Sigmoid colon (tissue), 7 donors: ENCODE results near the gene HUS1B. TPM values are rescaled to one million over a fixed set of nuclear protein-coding genes. Genes with fewer than 3 reads are reported as not detected.

ENCODE experiments used
- DNase-seq: peaks from one replicate; pipeline ENCODE4 v3.0.0-alpha.2; 2019
- H3K27ac ChIP-seq, 4 donors: fragments of 200-600 bp; sonication (generic); one replicate each; pipeline ENCODE4 v1.5.1; 2016 to 2019; ENCODE audit warnings: mild to moderate bottlenecking in 1 of 4
- H3K27me3 ChIP-seq, 3 donors: fragments of 200-600 bp; sonication (generic); one replicate each; pipeline ENCODE4 v1.5.1; 2019; ENCODE audit warnings: mild to moderate bottlenecking in 1 of 3
- H3K36me3 ChIP-seq, 4 donors: fragments of 200-600 bp; sonication (generic); one replicate each; pipeline ENCODE4 v1.5.1; 2016 to 2019
- H3K4me1 ChIP-seq, 4 donors: fragments of 200-600 bp; sonication (generic); one replicate each; pipeline ENCODE4 v1.5.1; 2017 to 2019
- H3K4me3 ChIP-seq, 4 donors: fragments of 200-600 bp; sonication (generic); one replicate each; pipeline ENCODE4 v1.5.1; 2017 to 2019; ENCODE audit warnings: mild to moderate bottlenecking in 2 of 4, moderate library complexity in 1 of 4
- H3K9me3 ChIP-seq, 4 donors: fragments of 200-600 bp in 3 of 4; sonication (generic) in 3 of 4; one replicate each; pipeline versions ENCODE4 v1.5.1 to v1.6.1; 2013 to 2019
- CTCF ChIP-seq, 4 experiments: fragments of 450-650 bp in 3 of 4; fragments of 200-600 bp in 1 of 4; IDR thresholded peaks; one replicate each; pipeline ENCODE4 v1.5.1; 2016 to 2019; ENCODE audit warnings: antibody characterized with exemption in 4 of 4, mild to moderate bottlenecking in 3 of 4, moderate library complexity in 2 of 4
- EP300 ChIP-seq, 4 donors: sonication (generic); formaldehyde crosslinking; IDR thresholded peaks; one replicate each; pipeline ENCODE4 v1.6.1; 2017; ENCODE audit warnings: antibody characterized with exemption in 4 of 4
- POLR2A ChIP-seq, 2 donors: fragments of 450-650 bp; IDR thresholded peaks; one replicate each; pipeline ENCODE4 v1.6.1; 2016; ENCODE audit warnings: antibody characterized with exemption in 2 of 2, mild to moderate bottlenecking in 2 of 2, moderate library complexity in 2 of 2
- POLR2AphosphoS5 ChIP-seq, 4 donors: sonication (generic); formaldehyde crosslinking; IDR thresholded peaks; one replicate each; pipeline ENCODE4 v1.6.1; 2017; ENCODE audit warnings: antibody characterized with exemption in 4 of 4
- WGBS, 2 donors: extraction: QIAGEN DNeasy Blood & Tissue Kit; methylation state at CpG; one replicate each; pipeline ENCODE4 v1.1.7; 2013; 5-methylcytosine and 5-hydroxymethylcytosine counted together
- intact Hi-C: fragments of 100-400 bp; cut with DNase I; formaldehyde crosslinking; loops from one replicate; pipeline ENCODE4 v1.15.1; 2023
- polyA plus RNA-seq, 3 donors: library from polyadenylated mRNA; stranded (reverse); fragments of 200-250 nt; gene quantifications; one replicate each; pipeline ENCODE4 v1.2.3, GENCODE V29; 2013
- total RNA-seq, 4 donors: library from RNA; depleted of rRNA; stranded (reverse); fragments of >200 nt; gene quantifications; one replicate each; pipeline ENCODE4 v1.1.0, GENCODE V29; 2016
- donor health status: healthy with polysubstance abuse.
- donor health status: Bipolar disorder and iron deficiency.
- donor health status: healthy.

Gene HUS1B
- total and polyA plus RNA-seq, 7 donors: 0.36 to 3.6 (median 0.71) TPM; not detected in 2

GRCh38 chr6:684831-685636 lies 28.1 kb upstream of the HUS1B start:
- Histone ChIP-seq H3K27me3 (no peaks in the 10 kb centered on the region), H3K9me3 (no peaks in the 10 kb centered on the region), H3K4me3 (no peak overlapping the region), H3K27ac (peak overlapping the region in 3 of 4 donors; percentile 74 to 78 (median 75)), H3K36me3 (no peaks in the 10 kb centered on the region), H3K4me1 (peaks cover 0 to 45% (median 32%) of the 10 kb centered on the region in 4 donors)
- DNase-seq: no peak
- TF ChIP-seq EP300 (IDR thresholded peaks at IDR 0.05) (no peak), POLR2AphosphoS5 (IDR thresholded peaks at IDR 0.05) (no peak), CTCF (IDR thresholded peaks at IDR 0.05) (no peak), POLR2A (IDR thresholded peaks at IDR 0.05) (no peak)
- intact Hi-C loops: loop anchor here (5.0 kb wide), 1 partner anchor 32 kb away; no protein-coding TSS in a partner anchor
- 72 to 79% methylated on average over 6 of the region's 6 CpGs for WGBS, 2 donors

- intact Hi-C loops: loop anchor here (5.0 kb wide), 1 partner anchor 33 kb away; no protein-coding TSS in a partner anchor
- WGBS, 2 donors: 64 to 84% methylated on average over 15 of the region's 15 CpGs
These were observed 27.0 kb upstream of the HUS1B start for GRCh38 chr6:683742-684440.

GRCh38 chr6:680666-681340 lies 23.9 kb upstream of the HUS1B start:
- no peaks in the 10 kb centered on the region for H3K36me3 ChIP-seq
- 81 to 90% methylated on average over 5 of the region's 5 CpGs for WGBS, 2 donors
- peaks cover 0 to 38% (median 22%) of the 10 kb centered on the region in 4 donors for H3K4me1 ChIP-seq
- H3K9me3 ChIP-seq: no peaks in the 10 kb centered on the region
- no peaks in the 10 kb centered on the region for H3K27me3 ChIP-seq
- intact Hi-C loops: loop anchor here (5.0 kb wide), 1 partner anchor 36 kb away; no protein-coding TSS in a partner anchor
- H3K4me3 ChIP-seq: no peak overlapping the region
- TF ChIP-seq CTCF (IDR thresholded peaks at IDR 0.05) (no peak), EP300 (IDR thresholded peaks at IDR 0.05) (no peak), POLR2A (IDR thresholded peaks at IDR 0.05) (no peak), POLR2AphosphoS5 (IDR thresholded peaks at IDR 0.05) (no peak)
- DNase-seq: no peak
- peak overlapping the region in 2 of 4 donors; percentile 32 to 78 for H3K27ac ChIP-seq

More at GRCh38 chr6:683742-684440, 27.0 kb upstream of the HUS1B start:
- peak overlapping the region; percentile 72 to 78 (median 74) for H3K27ac ChIP-seq
- peak overlapping the region; percentile 14 to 40 (median 28) for H3K4me3 ChIP-seq
- no peak for DNase-seq
- TF ChIP-seq POLR2AphosphoS5 (IDR thresholded peaks at IDR 0.05): peak in 1 of 4 donors; percentile 10
- TF ChIP-seq EP300 (IDR thresholded peaks at IDR 0.05): no peak
- no peaks in the 10 kb centered on the region for H3K9me3 ChIP-seq
- no peaks in the 10 kb centered on the region for H3K27me3 ChIP-seq
- H3K4me1 ChIP-seq: peaks cover 0 to 52% (median 31%) of the 10 kb centered on the region in 4 donors
- no peaks in the 10 kb centered on the region for H3K36me3 ChIP-seq

- DNase-seq: no peak
- H3K4me3 ChIP-seq: no peak overlapping the region
- no peaks in the 10 kb centered on the region for H3K9me3 ChIP-seq
- WGBS, 2 donors: 76 to 78% methylated on average over 2 of the region's 2 CpGs
- no peaks in the 10 kb centered on the region for H3K27me3 ChIP-seq
- TF ChIP-seq CTCF (IDR thresholded peaks at IDR 0.05) (no peak), POLR2AphosphoS5 (IDR thresholded peaks at IDR 0.05) (no peak), EP300 (IDR thresholded peaks at IDR 0.05) (no peak), POLR2A (IDR thresholded peaks at IDR 0.05) (no peak)
- peak overlapping the region in 3 of 4 donors; percentile 0 to 22 (median 6) for H3K27ac ChIP-seq
- H3K4me1 ChIP-seq: peaks cover 0 to 37% (median 22%) of the 10 kb centered on the region in 4 donors
- intact Hi-C loops: loop anchor here (5.0 kb wide), 1 partner anchor 37 kb away; no protein-coding TSS in a partner anchor
- H3K36me3 ChIP-seq: no peaks in the 10 kb centered on the region
These were observed 23.4 kb upstream of the HUS1B start for GRCh38 chr6:680251-680650.
